Trophoblast cell (in vitro differentiated cells and primary cell): ENCODE results near the gene WFS1.

Source experiments
- DNase-seq, 2 donors: peaks; one replicate each; pipeline ENCODE4 v3.0.0-alpha.2; 2016
- H2AFZ ChIP-seq: 2 replicates; pipeline ENCODE4 v1.6.1; 2013; ENCODE audit warnings: low read length, moderate library complexity, mild to moderate bottlenecking; ENCODE audit not compliant: insufficient read depth, poor library complexity
- H2AK5ac ChIP-seq: 2 replicates; pipeline ENCODE4 v1.6.1; 2013; ENCODE audit warnings: mild to moderate bottlenecking, low read length
- H2BK120ac ChIP-seq: 2 replicates; pipeline ENCODE4 v1.6.1; 2013; ENCODE audit warnings: low read length, mild to moderate bottlenecking, moderate library complexity; ENCODE audit not compliant: insufficient read depth, poor library complexity
- H2BK12ac ChIP-seq: 2 replicates; pipeline ENCODE4 v1.6.1; 2013; ENCODE audit warnings: mild to moderate bottlenecking, low read length, moderate library complexity
- H2BK5ac ChIP-seq: 2 replicates; pipeline ENCODE4 v1.6.1; 2013; ENCODE audit warnings: low read length, low read depth, moderate library complexity, mild to moderate bottlenecking; ENCODE audit not compliant: poor library complexity
- H3K14ac ChIP-seq: 2 replicates; pipeline ENCODE4 v1.6.1; 2013; ENCODE audit warnings: mild to moderate bottlenecking, low read length
- H3K18ac ChIP-seq: 2 replicates; pipeline ENCODE4 v1.6.1; 2013; ENCODE audit warnings: mild to moderate bottlenecking, low read length
- H3K23ac ChIP-seq: 2 replicates; pipeline ENCODE4 v1.6.1; 2013; ENCODE audit warnings: low read length
- H3K27ac ChIP-seq: 2 replicates; pipeline ENCODE4 v1.5.1; 2013; ENCODE audit warnings: low read depth, mild to moderate bottlenecking, inconsistent platforms, low read length, moderate library complexity
- H3K27me3 ChIP-seq: 2 replicates; pipeline ENCODE4 v1.6.1; 2013; ENCODE audit warnings: inconsistent platforms, mild to moderate bottlenecking, low read length, moderate library complexity; ENCODE audit not compliant: insufficient read depth
- H3K36me3 ChIP-seq, 2 experiments: 1 replicate in 1 of 2; 2 replicates in 1 of 2; pipeline ENCODE4 v1.6.1; 2013; ENCODE audit warnings: low read length in 2 of 2, mild to moderate bottlenecking in 2 of 2, moderate library complexity in 1 of 2; ENCODE audit not compliant: insufficient read depth in 2 of 2, control insufficient read depth in 1 of 2
- H3K4ac ChIP-seq: 2 replicates; pipeline ENCODE4 v1.6.1; 2013; ENCODE audit warnings: low read depth, mild to moderate bottlenecking, low read length, moderate library complexity
- H3K4me1 ChIP-seq, 2 experiments: 1 replicate in 1 of 2; 2 replicates in 1 of 2; pipeline ENCODE4 v1.6.1; 2013; ENCODE audit warnings: low read length in 2 of 2, mild to moderate bottlenecking in 2 of 2, moderate library complexity in 1 of 2; ENCODE audit not compliant: insufficient read depth in 2 of 2, control insufficient read depth in 1 of 2
- H3K4me2 ChIP-seq: 2 replicates; pipeline ENCODE4 v1.6.1; 2013; ENCODE audit warnings: inconsistent platforms, mild to moderate bottlenecking, low read length, moderate library complexity
- H3K4me3 ChIP-seq: 2 replicates; pipeline ENCODE4 v1.5.1; 2013; ENCODE audit warnings: mild to moderate bottlenecking, low read depth, low read length, inconsistent platforms
- H3K79me1 ChIP-seq: one replicate; pipeline ENCODE4 v1.6.1; 2013; ENCODE audit warnings: low read length
- H3K79me2 ChIP-seq: 2 replicates; pipeline ENCODE4 v1.6.1; 2013; ENCODE audit warnings: low read length, mild to moderate bottlenecking; ENCODE audit not compliant: control insufficient read depth, insufficient read depth, poor library complexity
- H3K9ac ChIP-seq: 2 replicates; pipeline ENCODE4 v1.6.1; 2013; ENCODE audit warnings: mild to moderate bottlenecking, low read length
- H3K9me3 ChIP-seq: 2 replicates; pipeline ENCODE4 v1.6.1; 2013; ENCODE audit warnings: low read depth, mild to moderate bottlenecking, control low read depth, inconsistent platforms, low read length; ENCODE audit not compliant: insufficient read depth
- H4K12ac ChIP-seq: 2 replicates; pipeline ENCODE4 v1.6.1; 2013; ENCODE audit warnings: low read depth, mild to moderate bottlenecking, low read length, moderate library complexity
- H4K8ac ChIP-seq: 2 replicates; pipeline ENCODE4 v1.6.1; 2013; ENCODE audit warnings: low read depth, mild to moderate bottlenecking, low read length, moderate library complexity
- H4K91ac ChIP-seq: one replicate; pipeline ENCODE4 v1.6.1; 2013; ENCODE audit warnings: low read depth, mild to moderate bottlenecking, low read length, moderate library complexity
- WGBS: extraction: QIAGEN DNeasy Blood & Tissue Kit; methylation state at CpG from one replicate; pipeline ENCODE4 v1.1.7; 2013; ENCODE audit warnings: missing lambda C conversion rate; ENCODE audit not compliant: insufficient read length, insufficient coverage; ENCODE audit errors: extremely low coverage; 5-methylcytosine and 5-hydroxymethylcytosine counted together

The WFS1 gene

DNA sequence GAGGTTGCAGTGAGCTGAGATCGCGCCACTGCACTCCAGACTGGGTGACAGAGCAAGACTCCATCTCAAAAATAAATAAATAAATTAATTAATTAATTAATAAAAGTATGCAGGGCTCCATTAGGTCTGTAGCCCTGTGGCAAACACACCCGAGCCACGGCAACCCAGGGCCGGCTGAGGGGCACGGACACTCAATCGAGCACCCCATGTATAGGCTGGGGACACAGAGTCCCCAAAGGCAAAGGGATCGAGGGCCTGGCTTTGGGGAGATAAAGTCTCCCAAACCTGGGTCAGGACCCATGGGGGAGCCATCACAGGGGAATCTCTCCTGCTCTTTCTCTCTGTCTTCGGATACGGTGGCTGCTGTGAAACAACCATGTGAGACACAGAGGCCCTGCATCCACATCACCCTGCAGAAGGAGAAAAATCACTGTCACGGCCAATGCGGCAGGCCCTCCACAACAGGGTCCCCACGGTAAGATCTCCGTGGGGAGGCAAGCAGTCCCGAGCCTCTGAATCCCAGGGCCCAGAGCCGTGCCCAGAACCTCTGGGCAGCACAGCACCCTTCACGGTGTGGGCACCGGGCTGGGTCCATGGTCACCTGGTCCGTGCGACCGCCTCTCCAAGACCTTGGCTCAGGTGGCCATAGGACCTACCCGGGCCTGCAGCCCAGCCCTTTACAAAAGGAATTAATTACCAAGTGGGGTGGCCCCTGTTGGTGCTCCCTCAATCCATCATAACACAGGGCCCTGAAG is 81.8 kb downstream of the WFS1 start:
- H2BK120ac ChIP-seq, result no peak overlapping the region
- H3K18ac ChIP-seq, result no peak overlapping the region
- no peak overlapping the region for H2BK5ac ChIP-seq
- no peak overlapping the region for H3K4ac ChIP-seq
- no peak for DNase-seq
- no peak overlapping the region for H4K12ac ChIP-seq
- peaks cover 2% of the 10 kb centered on the region for H3K9me3 ChIP-seq
- no peak overlapping the region for H3K14ac ChIP-seq
- no peaks in the 10 kb centered on the region for H3K79me2 ChIP-seq
- no peaks in the 10 kb centered on the region for H3K27me3 ChIP-seq
- no peak overlapping the region for H4K91ac ChIP-seq
- no peaks in the 10 kb centered on the region for H3K4me1 ChIP-seq
- no peak overlapping the region for H2BK12ac ChIP-seq
- H3K23ac ChIP-seq, result no peak overlapping the region
- H2AFZ ChIP-seq, result no peak overlapping the region
- H3K9ac ChIP-seq, result no peak overlapping the region
- no CpG with 5 or more reads among the region's 22 CpGs for WGBS
- no peak overlapping the region for H2AK5ac ChIP-seq
- H3K4me2 ChIP-seq, result no peak overlapping the region
- H3K79me1 ChIP-seq, result no peaks in the 10 kb centered on the region
- no peaks in the 10 kb centered on the region for H3K36me3 ChIP-seq
- H4K8ac ChIP-seq, result no peak overlapping the region
- no peak overlapping the region for H3K4me3 ChIP-seq
- no peak overlapping the region for H3K27ac ChIP-seq

DNA sequence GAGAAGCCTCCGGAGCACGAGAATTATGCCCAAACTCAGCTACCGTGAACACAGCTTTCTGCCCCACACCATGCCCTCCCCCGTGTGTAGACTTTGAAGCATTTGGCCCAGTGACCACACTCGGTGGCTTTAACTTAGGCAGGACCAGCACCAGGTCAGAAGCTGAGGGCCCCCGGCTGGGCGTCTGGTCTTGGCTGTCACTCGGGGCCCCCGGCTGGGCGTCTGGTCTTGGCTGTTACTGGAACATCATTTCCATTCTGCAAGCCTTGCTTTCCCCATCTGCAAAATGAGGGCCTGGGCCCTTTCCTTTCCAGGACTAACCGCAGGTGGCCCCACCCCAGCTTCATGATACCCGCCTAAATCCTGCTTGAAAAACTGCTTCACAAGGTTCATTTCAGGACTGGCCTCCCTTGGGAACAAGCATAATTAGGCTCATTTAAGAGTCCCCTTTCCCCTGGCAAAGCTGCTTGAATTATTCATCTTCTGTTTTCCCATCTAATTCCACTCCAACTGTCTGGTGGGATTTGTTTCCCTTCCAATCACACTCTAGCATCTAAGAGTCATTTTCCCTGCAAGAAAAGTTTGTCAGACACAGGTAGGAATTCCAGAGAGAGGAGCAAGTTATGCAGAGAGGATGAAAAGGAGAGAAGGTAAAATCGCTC is 82.5 kb downstream of the WFS1 start:
- H3K79me1 ChIP-seq, result no peaks in the 10 kb centered on the region
- no peak overlapping the region for H2AK5ac ChIP-seq
- H4K91ac ChIP-seq, result no peak overlapping the region
- no peaks in the 10 kb centered on the region for H3K27me3 ChIP-seq
- H3K27ac ChIP-seq, result no peak overlapping the region
- H3K14ac ChIP-seq, result no peak overlapping the region
- H3K4me1 ChIP-seq, result no peaks in the 10 kb centered on the region
- no peak overlapping the region for H4K12ac ChIP-seq
- no peak for DNase-seq
- no peak overlapping the region for H2AFZ ChIP-seq
- no CpG with 5 or more reads among the region's 13 CpGs for WGBS
- H3K36me3 ChIP-seq, result no peaks in the 10 kb centered on the region
- H3K4ac ChIP-seq, result no peak overlapping the region
- H3K79me2 ChIP-seq, result no peaks in the 10 kb centered on the region
- H4K8ac ChIP-seq, result no peak overlapping the region
- no peak overlapping the region for H3K4me3 ChIP-seq
- H2BK120ac ChIP-seq, result no peak overlapping the region
- H3K4me2 ChIP-seq, result no peak overlapping the region
- no peak overlapping the region for H2BK12ac ChIP-seq
- H3K18ac ChIP-seq, result no peak overlapping the region
- H3K9me3 ChIP-seq, result peaks cover 2% of the 10 kb centered on the region
- H3K9ac ChIP-seq, result no peak overlapping the region
- no peak overlapping the region for H2BK5ac ChIP-seq
- H3K23ac ChIP-seq, result no peak overlapping the region
